Measurements from ENCODE around the gene PTPN6.
A peak's percentile ranks its signal among the peaks of the same experiment; 100 is the strongest.

PTPN6 gene

DNA sequence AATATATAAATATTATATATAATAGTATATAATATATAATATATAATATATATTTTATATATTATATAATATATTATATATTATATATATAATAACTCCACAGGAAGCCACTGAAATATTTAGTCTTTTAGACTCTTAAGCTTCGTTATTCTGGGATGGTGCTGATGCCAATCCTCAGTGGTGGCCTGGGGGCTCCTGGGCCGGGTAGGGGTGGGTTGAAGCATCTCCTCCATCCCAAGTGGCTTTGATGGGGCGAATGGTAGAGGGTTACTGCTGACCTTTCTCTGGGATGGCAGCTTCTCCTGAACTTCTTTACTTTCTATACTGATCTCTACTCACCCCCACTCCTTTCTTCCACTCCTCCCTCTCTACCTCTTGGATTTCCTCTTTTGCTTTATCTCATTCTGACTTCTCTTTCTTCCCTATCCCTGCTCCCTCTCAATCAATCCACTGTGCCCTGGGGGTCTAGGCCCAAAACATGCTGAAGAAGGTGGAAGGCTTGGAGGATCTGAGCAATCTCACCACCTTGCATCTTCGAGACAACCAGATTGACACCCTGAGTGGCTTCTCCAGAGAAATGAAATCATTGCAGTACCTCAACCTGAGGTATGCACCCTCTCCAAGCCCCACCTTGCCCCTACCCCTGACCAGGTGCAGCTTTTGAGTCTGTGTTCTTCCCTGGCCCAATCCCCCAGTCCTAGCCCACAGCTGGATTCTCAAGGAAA lies 41.6 kb upstream of the PTPN6 start:
- no peaks in the 10 kb centered on the region for H3K79me2 ChIP-seq (ENCODE audit: control insufficient read depth, low read length)
- no peak overlapping the region for H3K27ac ChIP-seq (ENCODE audit: low read depth, low read length)
- no peaks in the 10 kb centered on the region for H3K36me3 ChIP-seq (ENCODE audit: control insufficient read depth, low read length)
- no peak overlapping the region for H3K4me3 ChIP-seq (ENCODE audit: low read length)
- no peak for TF ChIP-seq EZH2phosphoT487 (IDR thresholded peaks at IDR 0.05; ENCODE audit: borderline replicate concordance, low read length)
- TF ChIP-seq, protein P1, sequence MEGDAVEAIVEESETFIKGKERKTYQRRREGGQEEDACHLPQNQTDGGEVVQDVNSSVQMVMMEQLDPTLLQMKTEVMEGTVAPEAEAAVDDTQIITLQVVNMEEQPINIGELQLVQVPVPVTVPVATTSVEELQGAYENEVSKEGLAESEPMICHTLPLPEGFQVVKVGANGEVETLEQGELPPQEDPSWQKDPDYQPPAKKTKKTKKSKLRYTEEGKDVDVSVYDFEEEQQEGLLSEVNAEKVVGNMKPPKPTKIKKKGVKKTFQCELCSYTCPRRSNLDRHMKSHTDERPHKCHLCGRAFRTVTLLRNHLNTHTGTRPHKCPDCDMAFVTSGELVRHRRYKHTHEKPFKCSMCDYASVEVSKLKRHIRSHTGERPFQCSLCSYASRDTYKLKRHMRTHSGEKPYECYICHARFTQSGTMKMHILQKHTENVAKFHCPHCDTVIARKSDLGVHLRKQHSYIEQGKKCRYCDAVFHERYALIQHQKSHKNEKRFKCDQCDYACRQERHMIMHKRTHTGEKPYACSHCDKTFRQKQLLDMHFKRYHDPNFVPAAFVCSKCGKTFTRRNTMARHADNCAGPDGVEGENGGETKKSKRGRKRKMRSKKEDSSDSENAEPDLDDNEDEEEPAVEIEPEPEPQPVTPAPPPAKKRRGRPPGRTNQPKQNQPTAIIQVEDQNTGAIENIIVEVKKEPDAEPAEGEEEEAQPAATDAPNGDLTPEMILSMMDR (IDR thresholded peaks at IDR 0.05; ENCODE audit: low read depth, low read length, poor library complexity, severe bottlenecking): no peak
- H3F3A ChIP-seq (ENCODE audit: control insufficient read depth, insufficient read depth): no peaks in the 10 kb centered on the region
- no peaks in the 10 kb centered on the region for H4K20me1 ChIP-seq (ENCODE audit: control insufficient read depth, insufficient read depth, low read depth, low read length)
- peaks cover 30% of the 10 kb centered on the region for H3K27me3 ChIP-seq (ENCODE audit: control insufficient read depth, low read length)
- H3K9me3 ChIP-seq (ENCODE audit: control insufficient read depth, insufficient read depth, low read length): no peaks in the 10 kb centered on the region
- H3K4me2 ChIP-seq (ENCODE audit: low read length): no peak overlapping the region
- H3K9me2 ChIP-seq (replicated peaks; ENCODE audit: control insufficient read depth, low read length): no peaks in the 10 kb centered on the region
- H3K4me1 ChIP-seq (ENCODE audit: control insufficient read depth, low read length): peaks cover 18% of the 10 kb centered on the region

DNA sequence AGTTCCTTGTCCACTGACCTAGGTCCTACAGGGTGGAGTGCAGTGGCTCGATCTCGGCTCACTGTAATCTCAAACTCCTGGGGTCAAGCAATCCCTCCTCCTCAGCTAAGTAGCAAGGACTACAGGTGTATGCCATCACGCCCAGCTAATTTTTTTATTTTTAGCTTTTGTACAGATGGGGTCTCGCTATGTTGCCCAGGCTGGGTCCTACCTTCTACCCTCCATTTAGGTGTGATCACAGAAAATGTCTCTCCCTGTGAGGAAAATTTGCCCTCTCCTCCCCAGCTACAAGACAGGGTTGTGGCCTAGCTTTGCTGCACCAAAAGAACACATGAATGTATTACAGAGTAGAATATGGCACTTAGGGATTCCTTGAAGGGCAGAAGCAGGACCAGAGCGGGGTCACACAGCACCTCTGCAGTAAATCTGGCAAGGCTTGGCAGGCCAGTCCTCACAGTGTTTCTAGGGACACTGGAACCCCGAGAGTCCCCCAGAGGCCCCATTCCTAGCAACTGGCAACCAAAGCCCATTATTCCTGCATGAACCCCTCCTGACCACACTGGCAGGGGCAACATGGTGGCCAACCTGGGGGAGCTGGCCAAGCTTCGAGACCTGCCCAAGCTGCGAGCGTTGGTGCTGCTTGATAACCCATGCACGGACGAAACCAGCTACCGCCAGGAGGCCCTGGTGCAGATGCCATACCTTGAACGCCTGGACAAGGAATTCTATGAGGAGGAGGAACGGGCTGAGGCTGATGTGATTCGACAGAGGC lies 38.8 kb upstream of the PTPN6 start:
- no peaks in the 10 kb centered on the region for H3K36me3 ChIP-seq (ENCODE audit: control insufficient read depth, low read length)
- no peak overlapping the region for H3K4me2 ChIP-seq (ENCODE audit: low read length)
- no peak for TF ChIP-seq EZH2phosphoT487 (IDR thresholded peaks at IDR 0.05; ENCODE audit: borderline replicate concordance, low read length)
- TF ChIP-seq, protein P1 (IDR thresholded peaks at IDR 0.05; ENCODE audit: low read depth, low read length, poor library complexity, severe bottlenecking): no peak
- no peaks in the 10 kb centered on the region for H4K20me1 ChIP-seq (ENCODE audit: control insufficient read depth, insufficient read depth, low read depth, low read length)
- H3K27me3 ChIP-seq (ENCODE audit: control insufficient read depth, low read length): peaks cover 58% of the 10 kb centered on the region
- no peak overlapping the region for H3K4me3 ChIP-seq (ENCODE audit: low read length)
- H3K4me1 ChIP-seq (ENCODE audit: control insufficient read depth, low read length): peaks cover 18% of the 10 kb centered on the region
- no peak overlapping the region for H3K27ac ChIP-seq (ENCODE audit: low read depth, low read length)
- no peaks in the 10 kb centered on the region for H3F3A ChIP-seq (ENCODE audit: control insufficient read depth, insufficient read depth)
- H3K79me2 ChIP-seq (ENCODE audit: control insufficient read depth, low read length): no peaks in the 10 kb centered on the region
- H3K9me3 ChIP-seq (ENCODE audit: control insufficient read depth, insufficient read depth, low read length): no peaks in the 10 kb centered on the region
- no peaks in the 10 kb centered on the region for H3K9me2 ChIP-seq (replicated peaks; ENCODE audit: control insufficient read depth, low read length)

DNA sequence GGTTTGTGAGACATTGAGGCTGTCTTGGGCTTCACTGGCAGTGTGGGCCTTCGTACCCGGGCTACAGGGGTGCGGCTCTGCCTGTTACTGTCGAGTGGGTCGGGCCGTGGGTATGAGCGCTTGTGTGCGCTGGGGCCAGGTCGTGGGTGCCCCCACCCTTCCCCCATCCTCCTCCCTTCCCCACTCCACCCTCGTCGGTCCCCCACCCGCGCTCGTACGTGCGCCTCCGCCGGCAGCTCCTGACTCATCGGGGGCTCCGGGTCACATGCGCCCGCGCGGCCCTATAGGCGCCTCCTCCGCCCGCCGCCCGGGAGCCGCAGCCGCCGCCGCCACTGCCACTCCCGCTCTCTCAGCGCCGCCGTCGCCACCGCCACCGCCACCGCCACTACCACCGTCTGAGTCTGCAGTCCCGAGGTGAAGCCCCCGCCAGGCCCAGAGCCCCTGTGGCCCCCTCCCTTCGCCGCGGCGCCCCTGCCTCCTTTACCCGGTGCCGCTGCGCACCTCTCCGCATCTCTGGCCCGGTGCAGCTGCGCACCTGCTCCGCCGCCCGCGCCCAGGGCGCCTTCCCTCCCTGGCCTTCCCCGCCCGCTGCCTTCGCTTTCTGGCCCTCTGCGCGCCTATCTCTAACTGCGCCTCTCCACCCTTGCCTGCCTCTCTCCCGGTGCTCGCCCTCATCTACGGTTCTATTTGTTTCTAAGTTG lies 36.8 kb upstream of the PTPN6 start, which contains the start of gene ENO2:
Gene ENO2 (plus strand): TSS at position 335 of the 701 bp plus-strand sequence. CDS start 1,253 bp downstream, outside the sequence.
- no peaks in the 10 kb centered on the region for H3K36me3 ChIP-seq (ENCODE audit: control insufficient read depth, low read length)
- H3F3A ChIP-seq (ENCODE audit: control insufficient read depth, insufficient read depth): no peaks in the 10 kb centered on the region
- TF ChIP-seq, protein P1 (IDR thresholded peaks at IDR 0.05; ENCODE audit: low read depth, low read length, poor library complexity, severe bottlenecking): no peak
- peak; percentile 53; the same call in 1 of the 2 replicates for TF ChIP-seq EZH2phosphoT487 (IDR thresholded peaks at IDR 0.05; ENCODE audit: borderline replicate concordance, low read length)
- peak within 1 kb of the TSS; percentile 72 for H3K4me2 ChIP-seq (ENCODE audit: low read length)
- peak within 1 kb of the TSS; percentile 65 for H3K4me3 ChIP-seq (ENCODE audit: low read length)
- peaks cover 60% of the 10 kb centered on the region for H3K27me3 ChIP-seq (ENCODE audit: control insufficient read depth, low read length)
- H4K20me1 ChIP-seq (ENCODE audit: control insufficient read depth, insufficient read depth, low read depth, low read length): no peaks in the 10 kb centered on the region
- no peaks in the 10 kb centered on the region for H3K9me3 ChIP-seq (ENCODE audit: control insufficient read depth, insufficient read depth, low read length)
- H3K27ac ChIP-seq (ENCODE audit: low read depth, low read length): no peak within 1 kb of the TSS
- H3K4me1 ChIP-seq (ENCODE audit: control insufficient read depth, low read length): peaks cover 18% of the 10 kb centered on the region
- H3K79me2 ChIP-seq (ENCODE audit: control insufficient read depth, low read length): no peaks in the 10 kb centered on the region
- H3K9me2 ChIP-seq (replicated peaks; ENCODE audit: control insufficient read depth, low read length): no peaks in the 10 kb centered on the region

All from DOHH2 (cell line).